Stomach (tissue), 9 donors: ENCODE data around the gene DYNC1I2. TPM values are rescaled to one million over a fixed set of nuclear protein-coding genes. Genes with fewer than 3 reads are reported as not detected.
A peak's percentile ranks its signal among the peaks of the same experiment; 100 is the strongest.

Experiments
- DNase-seq, 2 donors: peaks; one replicate each; pipeline versions ENCODE4 v3.0.0 to v3.0.0-alpha.2; 2013 to 2019
- H3K27ac ChIP-seq, 5 donors: fragments of 200-600 bp in 4 of 5; sonication (generic) in 4 of 5; one replicate each; pipeline ENCODE4 v1.5.1; 2013 to 2019; ENCODE audit warnings: mild to moderate bottlenecking in 1 of 5, moderate library complexity in 1 of 5
- H3K27me3 ChIP-seq, 3 donors: fragments of 200-600 bp; sonication (generic); one replicate each; pipeline ENCODE4 v1.5.1; 2017 to 2019; ENCODE audit warnings: mixed run types in 1 of 3
- H3K36me3 ChIP-seq, 4 donors: fragments of 200-600 bp; sonication (generic); 1 replicate in 3 of 4; 2 replicates in 1 of 4; pipeline ENCODE4 v1.5.1; 2016 to 2019
- H3K4me1 ChIP-seq, 4 donors: fragments of 200-600 bp; sonication (generic); one replicate each; pipeline ENCODE4 v1.5.1; 2016 to 2019
- H3K4me3 ChIP-seq, 4 donors: fragments of 200-600 bp; sonication (generic) in 3 of 4; one replicate each; pipeline ENCODE4 v1.5.1; 2016 to 2019; ENCODE audit warnings: mild to moderate bottlenecking in 1 of 4
- H3K9me3 ChIP-seq, 4 donors: fragments of 200-600 bp; sonication (generic); one replicate each; pipeline ENCODE4 v1.5.1; 2016 to 2019
- EP300 ChIP-seq: sonication (generic); formaldehyde crosslinking; IDR thresholded peaks from one replicate; pipeline ENCODE4 v1.6.1; 2017; ENCODE audit warnings: antibody characterized with exemption
- POLR2A ChIP-seq, 4 donors: fragments of 450-650 bp; IDR thresholded peaks; one replicate each; pipeline ENCODE4 v1.6.1; 2016; ENCODE audit warnings: antibody characterized with exemption in 4 of 4, control low read depth in 2 of 4, mild to moderate bottlenecking in 1 of 4, moderate library complexity in 1 of 4
- POLR2AphosphoS5 ChIP-seq, 3 donors: sonication (generic); formaldehyde crosslinking; IDR thresholded peaks; one replicate each; pipeline ENCODE4 v1.6.1; 2016; ENCODE audit warnings: antibody characterized with exemption in 3 of 3
- WGBS, 5 donors: extraction: QIAGEN DNeasy Blood & Tissue Kit in 3 of 5; methylation state at CpG; one replicate each; pipeline versions ENCODE4 v1.1.5 to v1.1.7; 2013 to 2018; 5-methylcytosine and 5-hydroxymethylcytosine counted together
- intact Hi-C: fragments of 100-400 bp; cut with DNase I; formaldehyde crosslinking; loops from one replicate; pipeline ENCODE4 v1.15.1; 2023; ENCODE audit warnings: low total_unique reads
- polyA plus RNA-seq, 3 donors: library from polyadenylated mRNA; stranded (reverse); fragments of 200-250 nt; gene quantifications; one replicate each; pipeline ENCODE4 v1.2.3, GENCODE V29; 2013
- total RNA-seq, 5 donors: library from RNA; depleted of rRNA; stranded (reverse); fragments of >200 nt; gene quantifications; one replicate each; pipeline versions ENCODE4 v1.1.0 to v1.2.3, GENCODE V29; 2014 to 2016
- TF ChIP-seq, protein P1 (sequence below), 7 experiments: fragments of 450-650 bp in 4 of 7; fragments of 200-600 bp in 3 of 7; sonication (generic) in 3 of 7; IDR thresholded peaks; one replicate each; pipeline ENCODE4 v1.5.1; 2016 to 2019; ENCODE audit warnings: antibody characterized with exemption in 7 of 7, control low read depth in 2 of 7, mild to moderate bottlenecking in 1 of 7
- donor health status: healthy with polysubstance abuse.
- donor health status: Bipolar disorder and iron deficiency.
- donor health status: healthy.

Gene DYNC1I2
- total and polyA plus RNA-seq, 8 donors = 57.1 to 494 (median 90.5) TPM

DNA sequence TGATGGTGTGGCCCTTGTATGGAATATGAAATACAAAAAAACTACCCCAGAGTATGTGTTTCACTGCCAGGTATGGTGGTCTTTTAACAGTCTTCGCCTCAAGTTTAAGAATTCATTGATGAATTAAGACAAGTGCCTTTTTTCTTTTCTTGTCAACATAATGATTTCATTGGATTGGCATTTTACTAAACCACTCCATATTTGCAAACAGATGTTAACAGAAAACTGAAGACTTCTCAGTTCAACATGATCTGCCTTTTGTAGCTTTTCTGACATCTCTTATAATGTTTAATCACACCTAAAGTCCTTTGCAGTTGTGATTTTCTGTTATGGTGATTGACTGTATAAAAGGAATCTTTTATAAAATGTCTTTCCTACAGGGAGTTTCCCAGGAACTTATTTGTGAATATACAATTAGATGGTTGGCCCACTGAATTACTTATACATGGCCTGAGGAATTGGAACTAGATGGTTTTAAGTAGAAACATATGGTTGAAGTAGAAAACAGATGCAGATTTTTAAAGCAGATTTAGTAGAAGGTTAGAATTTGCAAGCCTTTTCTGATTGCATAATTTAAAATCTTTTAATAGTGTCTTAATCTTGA, 39.7 kb downstream of the DYNC1I2 start:
- Histone ChIP-seq H3K27me3 (no peaks in the 10 kb centered on the region), H3K4me3 (no peak overlapping the region), H3K9me3 (no peaks in the 10 kb centered on the region), H3K4me1 (peaks cover 0 to 26% (median 6%) of the 10 kb centered on the region in 4 donors), H3K27ac (no peak overlapping the region), H3K36me3 (peaks cover 29 to 74% (median 64%) of the 10 kb centered on the region in 4 donors)
- no peak for DNase-seq
- intact Hi-C loops = no loop called here
- TF ChIP-seq, protein P1, sequence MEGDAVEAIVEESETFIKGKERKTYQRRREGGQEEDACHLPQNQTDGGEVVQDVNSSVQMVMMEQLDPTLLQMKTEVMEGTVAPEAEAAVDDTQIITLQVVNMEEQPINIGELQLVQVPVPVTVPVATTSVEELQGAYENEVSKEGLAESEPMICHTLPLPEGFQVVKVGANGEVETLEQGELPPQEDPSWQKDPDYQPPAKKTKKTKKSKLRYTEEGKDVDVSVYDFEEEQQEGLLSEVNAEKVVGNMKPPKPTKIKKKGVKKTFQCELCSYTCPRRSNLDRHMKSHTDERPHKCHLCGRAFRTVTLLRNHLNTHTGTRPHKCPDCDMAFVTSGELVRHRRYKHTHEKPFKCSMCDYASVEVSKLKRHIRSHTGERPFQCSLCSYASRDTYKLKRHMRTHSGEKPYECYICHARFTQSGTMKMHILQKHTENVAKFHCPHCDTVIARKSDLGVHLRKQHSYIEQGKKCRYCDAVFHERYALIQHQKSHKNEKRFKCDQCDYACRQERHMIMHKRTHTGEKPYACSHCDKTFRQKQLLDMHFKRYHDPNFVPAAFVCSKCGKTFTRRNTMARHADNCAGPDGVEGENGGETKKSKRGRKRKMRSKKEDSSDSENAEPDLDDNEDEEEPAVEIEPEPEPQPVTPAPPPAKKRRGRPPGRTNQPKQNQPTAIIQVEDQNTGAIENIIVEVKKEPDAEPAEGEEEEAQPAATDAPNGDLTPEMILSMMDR (IDR thresholded peaks at IDR 0.05) = no peak
- no peak for TF ChIP-seq EP300
- no peak for TF ChIP-seq POLR2AphosphoS5 (IDR thresholded peaks at IDR 0.05)
- no peak for TF ChIP-seq POLR2A (IDR thresholded peaks at IDR 0.05)
- WGBS, 5 donors = 77 to 100% (median 94%) methylated on average over 1 of the region's 1 CpG

DNA sequence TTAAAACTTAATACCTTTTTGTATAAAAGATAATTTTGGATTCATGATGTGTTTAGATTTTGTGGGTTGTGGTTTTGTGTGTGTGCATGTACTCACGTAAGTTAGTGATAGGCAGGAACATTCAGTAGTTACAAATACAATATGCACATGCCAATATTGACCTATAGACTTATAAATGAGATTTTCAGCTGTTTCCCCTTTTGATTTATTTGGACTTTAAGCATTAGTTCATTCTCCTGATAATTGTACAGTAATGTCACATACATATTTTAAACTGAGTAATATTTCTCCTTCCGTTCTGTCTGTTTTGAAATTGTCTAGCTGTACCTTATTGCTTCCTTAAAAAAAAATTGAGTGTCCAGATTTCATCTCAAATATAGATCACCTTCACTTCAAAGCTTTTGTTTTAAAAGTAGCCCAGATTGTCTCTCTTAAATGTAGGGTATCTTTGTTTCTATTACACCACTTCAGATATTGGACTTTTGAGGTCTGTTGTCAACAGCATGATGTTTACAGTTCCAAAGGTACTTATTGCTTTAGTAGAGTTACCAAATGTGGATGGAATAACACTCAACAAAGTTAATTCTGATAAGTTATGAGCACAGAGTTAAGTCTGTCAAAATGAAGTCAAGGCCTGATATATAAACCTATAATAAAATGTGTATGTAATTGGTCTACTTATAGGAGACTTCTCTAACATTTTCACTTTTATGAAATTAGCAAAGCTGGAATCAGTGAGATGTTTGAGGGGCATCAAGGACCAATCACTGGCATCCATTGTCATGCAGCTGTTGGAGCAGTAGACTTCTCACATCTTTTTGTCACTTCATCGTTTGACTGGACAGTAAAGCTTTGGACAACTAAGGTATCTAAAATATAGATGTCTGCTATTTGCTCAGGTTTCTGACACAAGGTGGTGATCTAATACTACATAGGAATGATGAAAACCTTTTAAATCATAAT, 42.0 kb downstream of the DYNC1I2 start:
- peaks cover 39 to 88% (median 83%) of the 10 kb centered on the region in 4 donors for H3K36me3 ChIP-seq
- intact Hi-C loops = no loop called here
- WGBS, 5 donors = 68 to 90% (median 74%) methylated on average over 3 of the region's 3 CpGs

DNA sequence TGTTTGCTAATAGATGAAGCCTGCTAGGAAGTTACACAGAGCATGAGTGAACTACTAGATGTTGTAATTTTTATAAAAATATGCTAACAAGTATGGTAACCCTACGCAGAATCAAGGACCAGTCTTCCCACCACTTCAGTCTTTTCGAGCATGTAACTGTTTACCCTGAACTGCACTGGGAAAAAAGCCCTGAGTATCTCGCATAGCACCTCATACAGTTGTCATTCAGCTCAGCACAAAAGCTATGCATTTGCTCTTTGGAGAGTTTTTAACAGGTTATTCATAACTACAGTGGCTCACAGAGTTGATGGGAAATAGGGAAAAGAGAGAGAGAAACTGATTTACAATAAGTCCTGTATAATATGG, 42.7 kb downstream of the DYNC1I2 start:
- H3K27ac ChIP-seq = no peak overlapping the region
- 54 to 70% (median 61%) methylated on average over 3 of the region's 3 CpGs for WGBS, 5 donors
- H3K9me3 ChIP-seq = no peaks in the 10 kb centered on the region
- TF ChIP-seq, protein P1 (IDR thresholded peaks at IDR 0.05) = no peak
- TF ChIP-seq POLR2A (IDR thresholded peaks at IDR 0.05) (no peak), POLR2AphosphoS5 (IDR thresholded peaks at IDR 0.05) (no peak), EP300 (no peak)
- no peaks in the 10 kb centered on the region for H3K27me3 ChIP-seq
- H3K4me1 ChIP-seq = peaks cover 0 to 8% (median 2%) of the 10 kb centered on the region in 4 donors
- no peak for DNase-seq
- peaks cover 40 to 92% (median 89%) of the 10 kb centered on the region in 4 donors for H3K36me3 ChIP-seq
- intact Hi-C loops = no loop called here
- H3K4me3 ChIP-seq = no peak overlapping the region

More for the DNA sequence above, 42.0 kb downstream of the DYNC1I2 start:
- DNase-seq = no peak
- Histone ChIP-seq H3K4me3 (no peak overlapping the region), H3K27me3 (no peaks in the 10 kb centered on the region), H3K4me1 (peaks cover 0 to 15% (median 6%) of the 10 kb centered on the region in 4 donors), H3K27ac (no peak overlapping the region), H3K9me3 (no peaks in the 10 kb centered on the region)
- TF ChIP-seq POLR2A (IDR thresholded peaks at IDR 0.05) = no peak

- H3K36me3 ChIP-seq = peaks cover 31 to 88% (median 87%) of the 10 kb centered on the region in 4 donors
- 45 to 68% (median 61%) methylated on average over 4 of the region's 4 CpGs for WGBS, 5 donors
Measured at GRCh38 chr2:171735991-171736710, 48.9 kb downstream of the DYNC1I2 start.

More at GRCh38 chr2:171735991-171736710, 48.9 kb downstream of the DYNC1I2 start:
- Histone ChIP-seq H3K27ac (peak overlapping the region in 1 of 5 donors; percentile 32), H3K9me3 (no peaks in the 10 kb centered on the region), H3K27me3 (no peaks in the 10 kb centered on the region), H3K4me1 (peaks cover 0 to 12% (median 2%) of the 10 kb centered on the region in 4 donors), H3K4me3 (no peak overlapping the region)
- no peak for TF ChIP-seq EP300
- TF ChIP-seq, protein P1 (IDR thresholded peaks at IDR 0.05) = no peak
- TF ChIP-seq POLR2AphosphoS5 (IDR thresholded peaks at IDR 0.05) = no peak
- TF ChIP-seq POLR2A (IDR thresholded peaks at IDR 0.05) = no peak
- intact Hi-C loops = no loop called here
- peak in 1 of 2 donors; percentile 26 for DNase-seq
